Measurements from ENCODE around the gene EPS8L1.

- TF ChIP-seq, protein P1, sequence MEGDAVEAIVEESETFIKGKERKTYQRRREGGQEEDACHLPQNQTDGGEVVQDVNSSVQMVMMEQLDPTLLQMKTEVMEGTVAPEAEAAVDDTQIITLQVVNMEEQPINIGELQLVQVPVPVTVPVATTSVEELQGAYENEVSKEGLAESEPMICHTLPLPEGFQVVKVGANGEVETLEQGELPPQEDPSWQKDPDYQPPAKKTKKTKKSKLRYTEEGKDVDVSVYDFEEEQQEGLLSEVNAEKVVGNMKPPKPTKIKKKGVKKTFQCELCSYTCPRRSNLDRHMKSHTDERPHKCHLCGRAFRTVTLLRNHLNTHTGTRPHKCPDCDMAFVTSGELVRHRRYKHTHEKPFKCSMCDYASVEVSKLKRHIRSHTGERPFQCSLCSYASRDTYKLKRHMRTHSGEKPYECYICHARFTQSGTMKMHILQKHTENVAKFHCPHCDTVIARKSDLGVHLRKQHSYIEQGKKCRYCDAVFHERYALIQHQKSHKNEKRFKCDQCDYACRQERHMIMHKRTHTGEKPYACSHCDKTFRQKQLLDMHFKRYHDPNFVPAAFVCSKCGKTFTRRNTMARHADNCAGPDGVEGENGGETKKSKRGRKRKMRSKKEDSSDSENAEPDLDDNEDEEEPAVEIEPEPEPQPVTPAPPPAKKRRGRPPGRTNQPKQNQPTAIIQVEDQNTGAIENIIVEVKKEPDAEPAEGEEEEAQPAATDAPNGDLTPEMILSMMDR (conservative IDR thresholded peaks at IDR 0.05; ENCODE audit: low read depth, low read length): no peak
- no peak for TF ChIP-seq EZH2 (IDR thresholded peaks at IDR 0.05; ENCODE audit: borderline replicate concordance, low read depth, low read length, poor library complexity, severe bottlenecking)
Observed at GRCh38 chr19:55050749-55051532, 24.7 kb upstream of the EPS8L1 start.
